OCI-LY7 (cell line): ENCODE data around the gene SCFD2. TPM values are rescaled to one million over a fixed set of nuclear protein-coding genes. Genes with fewer than 3 reads are reported as not detected.

ENCODE experiments used
- BruUV-seq: library from RNA; stranded (reverse); fragments of 400-500 nt; replicated peaks from 2 replicates; lab custom pipeline; 2021; lab: Mats Ljungman, UMichigan
- CTCF ChIA-PET: fragments of 300-600 bp; sonication (Branson Sonifier 250); formaldehyde crosslinking; loops from one replicate; lab custom pipeline; 2022; ENCODE audit warnings: antibody characterized with exemption; ENCODE audit not compliant: unreplicated experiment; lab: Charles Lee
- POLR2A ChIA-PET: fragments of 300-600 bp; sonication (Branson Sonifier 250); formaldehyde crosslinking; loops from one replicate; lab custom pipeline; 2022; ENCODE audit warnings: antibody characterized with exemption; lab: Charles Lee
- DNase-seq: peaks from one replicate; pipeline ENCODE4 v3.0.0-alpha.2; 2015; ENCODE audit warnings: low spot score
- H2AFZ ChIP-seq: fragments of 200-600 bp; sonication (generic), shearing (Covaris generic); 2 replicates; pipeline ENCODE4 v1.6.1; 2014; ENCODE audit warnings: mild to moderate bottlenecking, antibody characterized with exemption, low read length, moderate library complexity
- H3K27ac ChIP-seq: fragments of 200-600 bp; sonication (generic); 2 replicates; pipeline ENCODE4 v1.5.1; 2014; ENCODE audit warnings: mixed run types, low read depth, mild to moderate bottlenecking, moderate library complexity, low read length, inconsistent platforms; ENCODE audit not compliant: poor library complexity, severe bottlenecking
- H3K36me3 ChIP-seq: fragments of 200-600 bp; sonication (generic); 2 replicates; pipeline ENCODE4 v1.6.1; 2014; ENCODE audit warnings: mild to moderate bottlenecking, antibody characterized with exemption, low read length, moderate library complexity, mixed read lengths; ENCODE audit not compliant: insufficient read depth
- H3K4me1 ChIP-seq: fragments of 200-600 bp; sonication (generic); 2 replicates; pipeline ENCODE4 v1.5.1; 2014; ENCODE audit warnings: mild to moderate bottlenecking, low read length; ENCODE audit not compliant: insufficient read depth, poor library complexity, severe bottlenecking
- H3K4me2 ChIP-seq: fragments of 200-600 bp; sonication (generic); 2 replicates; pipeline ENCODE4 v1.6.1; 2014; ENCODE audit warnings: mild to moderate bottlenecking, low read length
- H3K4me3 ChIP-seq: fragments of 200-600 bp; sonication (generic); 2 replicates; pipeline ENCODE4 v1.5.1; 2014; ENCODE audit warnings: mild to moderate bottlenecking, low read depth, low read length; ENCODE audit not compliant: poor library complexity, severe bottlenecking
- H3K79me2 ChIP-seq: fragments of 200-600 bp; sonication (generic); 2 replicates; pipeline ENCODE4 v1.6.1; 2016; ENCODE audit warnings: low read depth, mild to moderate bottlenecking, low read length, moderate library complexity, mixed read lengths; ENCODE audit not compliant: insufficient read depth
- H3K9me2 ChIP-seq: fragments of 200-600 bp; sonication (generic); 2 replicates; pipeline ENCODE4 v1.6.1; 2016; ENCODE audit warnings: mild to moderate bottlenecking, low read length, mixed read lengths; ENCODE audit not compliant: insufficient read depth
- H3K9me3 ChIP-seq: fragments of 200-600 bp; sonication (generic); 2 replicates; pipeline ENCODE4 v1.6.1; 2014; ENCODE audit warnings: mild to moderate bottlenecking, mixed run types, low read length, mixed read lengths
- H4K20me1 ChIP-seq: fragments of 200-600 bp; sonication (generic); 2 replicates; pipeline ENCODE4 v1.6.1; 2014; ENCODE audit warnings: mild to moderate bottlenecking, antibody characterized with exemption, low read length, moderate library complexity, mixed read lengths; ENCODE audit not compliant: insufficient read depth
- CTCF ChIP-seq: fragments of 200-600 bp; sonication (generic); conservative IDR thresholded peaks from 2 replicates; pipeline ENCODE4 v1.5.1; 2014; ENCODE audit warnings: mild to moderate bottlenecking, antibody characterized with exemption, low read length, moderate library complexity, mixed read lengths
- EZH2phosphoT487 ChIP-seq: fragments of 200-600 bp; sonication (generic); IDR thresholded peaks from 2 replicates; pipeline ENCODE4 v1.6.1; 2018; ENCODE audit warnings: low read depth, borderline replicate concordance, mild to moderate bottlenecking, mixed run types, antibody characterized with exemption, low read length, moderate library complexity, mixed read lengths
- intact Hi-C: fragments of 100-400 bp; cut with micrococcal nuclease; formaldehyde crosslinking; loops from one replicate; pipeline ENCODE4 v1.10.0; 2022; ENCODE audit not compliant: unreplicated experiment
- total RNA-seq, 2 experiments: library from RNA; depleted of rRNA in 1 of 2; stranded (reverse); fragments of >200 nt in 1 of 2; shearing (Covaris generic) in 1 of 2; gene quantifications; 2 replicates each; pipeline ENCODE4 v1.2.3, GENCODE V29; 2014 to 2022

Gene SCFD2
- total RNA-seq, 2 experiments from 2014 or later = 27.2 to 52.0 TPM

- Histone ChIP-seq H3K9me3 (no peaks in the 10 kb centered on the region), H3K4me3 (no peak overlapping the region), H3K27ac (no peak overlapping the region), H4K20me1 (no peaks in the 10 kb centered on the region), H3K4me1 (no peaks in the 10 kb centered on the region), H3K79me2 (no peaks in the 10 kb centered on the region), H2AFZ (no peak overlapping the region), H3K36me3 (no peaks in the 10 kb centered on the region), H3K9me2 (no peaks in the 10 kb centered on the region), H3K4me2 (no peak overlapping the region)
- no TSS peak for BruUV-seq
- no peak for DNase-seq
- CTCF ChIA-PET = no interaction called here
- intact Hi-C loops = no loop called here
- TF ChIP-seq CTCF = no peak
- TF ChIP-seq EZH2phosphoT487 = no peak
- POLR2A ChIA-PET = no interaction called here
Measured at GRCh38 chr4:53004497-53005148, 361.2 kb downstream of the SCFD2 start.

- ChIA-PET POLR2A (no interaction called here), CTCF (no interaction called here)
- H2AFZ ChIP-seq = no peak overlapping the region
- no peaks in the 10 kb centered on the region for H4K20me1 ChIP-seq
- no peak overlapping the region for H3K4me3 ChIP-seq
- H3K79me2 ChIP-seq = no peaks in the 10 kb centered on the region
- DNase-seq = no peak
- no peaks in the 10 kb centered on the region for H3K36me3 ChIP-seq
- H3K27ac ChIP-seq = no peak overlapping the region
- H3K9me3 ChIP-seq = no peaks in the 10 kb centered on the region
- BruUV-seq = no TSS peak
- H3K4me1 ChIP-seq = no peaks in the 10 kb centered on the region
- no peaks in the 10 kb centered on the region for H3K9me2 ChIP-seq
- intact Hi-C loops = no loop called here
- no peak for TF ChIP-seq CTCF
- no peak for TF ChIP-seq EZH2phosphoT487
- no peak overlapping the region for H3K4me2 ChIP-seq
Measured at GRCh38 chr4:53003959-53004358, 361.9 kb downstream of the SCFD2 start.

GRCh38 chr4:53000560-53000959 is 365.3 kb downstream of the SCFD2 start:
- Histone ChIP-seq H2AFZ (no peak overlapping the region), H3K79me2 (no peaks in the 10 kb centered on the region), H3K9me2 (no peaks in the 10 kb centered on the region), H3K4me1 (no peaks in the 10 kb centered on the region), H3K9me3 (no peaks in the 10 kb centered on the region), H3K4me3 (no peak overlapping the region), H3K4me2 (no peak overlapping the region), H3K36me3 (no peaks in the 10 kb centered on the region), H4K20me1 (no peaks in the 10 kb centered on the region), H3K27ac (no peak overlapping the region)
- intact Hi-C loops = no loop called here
- TF ChIP-seq EZH2phosphoT487 (no peak), CTCF (no peak)
- ChIA-PET CTCF (no interaction called here), POLR2A (no interaction called here)
- BruUV-seq = no TSS peak
- no peak for DNase-seq
